ENCODE data around the gene TNRC6B.

DNA sequence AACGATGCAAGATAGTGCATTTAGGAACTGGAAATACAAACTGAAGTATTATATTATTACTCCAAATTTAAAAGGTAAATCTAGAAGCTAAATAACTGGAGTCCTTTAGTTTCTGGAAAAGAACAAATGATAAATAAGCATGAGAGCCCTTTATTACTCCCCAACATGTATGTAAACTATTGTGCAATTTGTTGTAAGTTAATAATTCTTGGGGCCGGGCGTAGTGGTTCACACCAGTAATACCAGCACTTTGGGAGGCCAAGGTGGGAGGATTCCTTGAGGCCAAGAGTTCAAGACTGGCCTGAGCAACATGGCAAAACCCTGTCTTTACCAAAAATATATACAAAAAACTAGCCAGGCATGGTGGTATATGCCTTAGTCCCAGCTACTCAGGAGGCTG, 203.7 kb downstream of the TNRC6B start:
- TF ChIP-seq, protein P1, sequence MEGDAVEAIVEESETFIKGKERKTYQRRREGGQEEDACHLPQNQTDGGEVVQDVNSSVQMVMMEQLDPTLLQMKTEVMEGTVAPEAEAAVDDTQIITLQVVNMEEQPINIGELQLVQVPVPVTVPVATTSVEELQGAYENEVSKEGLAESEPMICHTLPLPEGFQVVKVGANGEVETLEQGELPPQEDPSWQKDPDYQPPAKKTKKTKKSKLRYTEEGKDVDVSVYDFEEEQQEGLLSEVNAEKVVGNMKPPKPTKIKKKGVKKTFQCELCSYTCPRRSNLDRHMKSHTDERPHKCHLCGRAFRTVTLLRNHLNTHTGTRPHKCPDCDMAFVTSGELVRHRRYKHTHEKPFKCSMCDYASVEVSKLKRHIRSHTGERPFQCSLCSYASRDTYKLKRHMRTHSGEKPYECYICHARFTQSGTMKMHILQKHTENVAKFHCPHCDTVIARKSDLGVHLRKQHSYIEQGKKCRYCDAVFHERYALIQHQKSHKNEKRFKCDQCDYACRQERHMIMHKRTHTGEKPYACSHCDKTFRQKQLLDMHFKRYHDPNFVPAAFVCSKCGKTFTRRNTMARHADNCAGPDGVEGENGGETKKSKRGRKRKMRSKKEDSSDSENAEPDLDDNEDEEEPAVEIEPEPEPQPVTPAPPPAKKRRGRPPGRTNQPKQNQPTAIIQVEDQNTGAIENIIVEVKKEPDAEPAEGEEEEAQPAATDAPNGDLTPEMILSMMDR (conservative IDR thresholded peaks at IDR 0.05; ENCODE audit: low read depth in 2 of 2), result no peak
- TF ChIP-seq EZH2 (IDR thresholded peaks at IDR 0.05; ENCODE audit: low read depth, unreplicated experiment), result no peak
- TF ChIP-seq, protein P2, sequence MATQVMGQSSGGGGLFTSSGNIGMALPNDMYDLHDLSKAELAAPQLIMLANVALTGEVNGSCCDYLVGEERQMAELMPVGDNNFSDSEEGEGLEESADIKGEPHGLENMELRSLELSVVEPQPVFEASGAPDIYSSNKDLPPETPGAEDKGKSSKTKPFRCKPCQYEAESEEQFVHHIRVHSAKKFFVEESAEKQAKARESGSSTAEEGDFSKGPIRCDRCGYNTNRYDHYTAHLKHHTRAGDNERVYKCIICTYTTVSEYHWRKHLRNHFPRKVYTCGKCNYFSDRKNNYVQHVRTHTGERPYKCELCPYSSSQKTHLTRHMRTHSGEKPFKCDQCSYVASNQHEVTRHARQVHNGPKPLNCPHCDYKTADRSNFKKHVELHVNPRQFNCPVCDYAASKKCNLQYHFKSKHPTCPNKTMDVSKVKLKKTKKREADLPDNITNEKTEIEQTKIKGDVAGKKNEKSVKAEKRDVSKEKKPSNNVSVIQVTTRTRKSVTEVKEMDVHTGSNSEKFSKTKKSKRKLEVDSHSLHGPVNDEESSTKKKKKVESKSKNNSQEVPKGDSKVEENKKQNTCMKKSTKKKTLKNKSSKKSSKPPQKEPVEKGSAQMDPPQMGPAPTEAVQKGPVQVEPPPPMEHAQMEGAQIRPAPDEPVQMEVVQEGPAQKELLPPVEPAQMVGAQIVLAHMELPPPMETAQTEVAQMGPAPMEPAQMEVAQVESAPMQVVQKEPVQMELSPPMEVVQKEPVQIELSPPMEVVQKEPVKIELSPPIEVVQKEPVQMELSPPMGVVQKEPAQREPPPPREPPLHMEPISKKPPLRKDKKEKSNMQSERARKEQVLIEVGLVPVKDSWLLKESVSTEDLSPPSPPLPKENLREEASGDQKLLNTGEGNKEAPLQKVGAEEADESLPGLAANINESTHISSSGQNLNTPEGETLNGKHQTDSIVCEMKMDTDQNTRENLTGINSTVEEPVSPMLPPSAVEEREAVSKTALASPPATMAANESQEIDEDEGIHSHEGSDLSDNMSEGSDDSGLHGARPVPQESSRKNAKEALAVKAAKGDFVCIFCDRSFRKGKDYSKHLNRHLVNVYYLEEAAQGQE (IDR thresholded peaks at IDR 0.05; ENCODE audit: unreplicated experiment), result no peak
- TF ChIP-seq EZH2phosphoT487 (IDR thresholded peaks at IDR 0.05; ENCODE audit: unreplicated experiment), result no peak
- no peak for TF ChIP-seq NANOG (IDR thresholded peaks at IDR 0.05; ENCODE audit: borderline replicate concordance)
- TF ChIP-seq POLR2AphosphoS5 (IDR thresholded peaks at IDR 0.05; ENCODE audit: low read depth), result no peak
- no peak for TF ChIP-seq CREB1 (CRISPR knock-in tag; IDR thresholded peaks at IDR 0.05; ENCODE audit: low read depth)

Data from GM23338 (cell line).